Daoy (cell line): ENCODE measurements around the gene IL32. TPM values are rescaled to one million over a fixed set of nuclear protein-coding genes. Genes with fewer than 3 reads are reported as not detected.
A peak's percentile ranks its signal among the peaks of the same experiment; 100 is the strongest.

ENCODE experiments used
- DNase-seq: peaks from one replicate; pipeline ENCODE4 v3.0.0-alpha.2; 2015; ENCODE audit warnings: low read depth
- total RNA-seq: library from RNA; depleted of rRNA; stranded (reverse); fragments of >200 nt; shearing (Covaris generic); gene quantifications from 2 replicates; pipeline ENCODE4 v1.2.3, GENCODE V29; 2014; rRNA removed

Gene IL32, protein sequence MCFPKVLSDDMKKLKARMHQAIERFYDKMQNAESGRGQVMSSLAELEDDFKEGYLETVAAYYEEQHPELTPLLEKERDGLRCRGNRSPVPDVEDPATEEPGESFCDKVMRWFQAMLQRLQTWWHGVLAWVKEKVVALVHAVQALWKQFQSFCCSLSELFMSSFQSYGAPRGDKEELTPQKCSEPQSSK
- 362 and 393 TPM in 2 replicates for total RNA-seq

DNA sequence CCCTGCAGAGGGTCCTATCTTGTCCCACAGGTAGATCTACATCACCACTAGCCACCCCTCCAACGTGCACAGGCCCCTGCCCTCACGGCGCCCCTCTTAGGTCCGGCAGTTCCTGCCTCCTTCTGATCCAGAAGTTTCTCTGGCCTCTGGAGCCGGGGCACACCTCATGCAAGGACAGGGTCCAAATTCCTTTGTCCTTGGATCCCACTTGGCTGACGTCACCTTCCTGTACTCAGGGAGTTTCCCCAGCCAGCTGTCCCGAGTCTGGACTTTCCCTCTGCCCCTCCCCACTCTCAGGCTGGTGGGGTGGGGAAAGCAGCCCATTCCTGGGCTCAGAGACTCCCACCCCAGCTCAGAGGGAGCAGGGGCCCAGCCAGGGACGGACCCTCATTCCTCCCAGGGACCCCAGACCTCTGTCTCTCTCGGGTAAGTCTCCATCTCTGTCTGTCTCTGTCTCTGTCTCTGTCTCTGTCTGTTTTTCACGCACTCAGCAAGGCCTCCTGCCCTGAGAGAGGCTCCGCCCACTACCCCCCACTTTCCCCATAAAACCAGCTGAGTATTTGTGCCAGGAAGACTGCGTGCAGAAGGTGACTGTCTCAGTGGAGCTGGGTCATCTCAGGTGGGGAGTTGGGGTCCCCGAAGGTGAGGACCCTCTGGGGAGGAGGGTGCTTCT is at the start of gene IL32:
IL32 (plus strand) TSS at position 572 of the 673 bp plus-strand sequence. CDS start 172 bp downstream, outside the sequence.
- DNase-seq = peak; percentile 92

DNA sequence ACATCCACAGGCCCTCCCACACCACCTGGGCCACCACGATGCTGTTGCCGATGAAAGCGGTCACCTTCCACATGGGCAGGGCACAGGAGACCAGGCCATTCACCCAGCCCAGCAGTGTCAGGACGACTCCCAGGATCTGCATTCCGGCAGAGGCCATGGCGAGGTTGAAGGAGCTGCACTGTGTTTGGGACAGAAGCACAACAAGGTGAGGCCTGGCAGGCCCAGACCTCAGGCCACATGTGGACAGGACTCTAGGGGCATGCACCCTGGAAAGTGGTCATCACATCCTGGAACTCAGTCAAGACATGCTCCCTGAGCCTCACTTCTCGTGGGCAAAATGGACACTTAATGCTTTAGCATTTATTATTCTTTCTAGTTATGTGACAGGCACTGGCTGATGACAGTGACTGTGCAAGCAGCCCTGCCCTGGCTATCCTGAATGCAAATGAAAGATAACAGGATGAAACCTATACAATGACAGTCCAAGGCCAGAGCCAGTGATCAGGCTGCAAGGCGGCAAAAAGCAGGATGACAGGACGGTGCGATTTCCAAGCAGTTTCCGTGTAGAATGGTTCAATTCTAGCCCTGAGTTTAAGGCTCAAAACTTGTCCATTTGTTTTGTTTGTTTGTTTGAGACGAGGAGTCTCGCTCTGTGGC is 49.4 kb upstream of the IL32 start:
- no peak for DNase-seq

DNA sequence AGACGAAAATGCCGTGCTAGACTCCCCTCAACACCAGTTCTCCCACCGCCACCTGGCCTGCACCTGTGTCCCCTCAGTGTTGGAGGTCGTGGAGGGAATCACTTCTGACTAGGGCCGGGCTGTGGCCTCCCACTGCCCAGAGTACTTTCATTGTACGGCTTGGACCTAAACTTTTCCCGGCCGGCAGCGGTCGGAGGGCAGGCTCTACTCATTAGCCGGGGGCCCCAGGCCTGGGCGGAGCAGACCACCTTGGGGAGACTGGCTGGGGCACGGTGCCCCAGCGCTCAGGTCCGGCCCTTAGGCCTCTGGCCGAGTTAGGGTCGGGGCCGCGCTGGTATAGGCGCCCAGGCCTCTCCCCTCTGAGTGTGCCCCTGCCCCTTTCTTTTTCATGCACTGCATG is 48.1 kb upstream of the IL32 start:
- DNase-seq = no peak

DNA sequence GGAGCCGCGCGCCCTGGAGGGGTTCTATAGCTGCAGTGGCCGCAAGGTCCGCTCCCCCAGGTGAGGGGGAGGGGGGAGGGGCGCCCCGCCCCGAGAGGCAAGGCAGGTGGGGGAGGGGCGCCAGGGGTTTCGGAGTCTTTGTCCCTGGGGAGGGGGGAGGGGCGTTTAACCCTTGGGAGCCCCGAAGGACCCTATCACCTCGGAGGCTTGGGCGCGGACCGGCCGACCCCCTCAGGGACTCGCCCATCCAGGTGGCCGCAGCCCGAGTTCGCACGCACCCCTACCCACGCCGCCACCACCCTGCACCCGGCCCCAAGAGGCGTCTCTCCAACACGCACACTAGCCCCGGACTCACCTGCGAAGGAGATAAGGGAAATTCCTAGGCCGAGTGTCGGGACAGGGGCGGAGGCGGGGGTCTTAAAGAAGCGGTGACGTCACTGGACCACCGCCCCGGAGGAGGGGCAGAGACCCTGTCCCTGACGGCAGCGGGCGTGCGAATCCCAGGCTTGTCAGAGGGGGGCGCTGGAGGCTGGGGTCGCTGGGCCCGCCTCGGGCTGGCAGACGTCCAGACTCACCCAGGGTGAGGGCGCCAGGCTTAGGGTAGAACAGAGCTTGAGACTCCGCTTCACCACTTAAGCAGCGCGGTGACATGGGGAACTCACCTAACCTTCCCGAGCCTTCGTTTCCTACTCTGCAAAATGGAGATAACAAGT is 47.5 kb upstream of the IL32 start, which contains the start of gene CLDN6:
CLDN6 (minus strand) TSS at position 390 of the 713 bp plus-strand sequence. CDS start 2,162 bp downstream, outside the sequence.
- DNase-seq = no peak

DNA sequence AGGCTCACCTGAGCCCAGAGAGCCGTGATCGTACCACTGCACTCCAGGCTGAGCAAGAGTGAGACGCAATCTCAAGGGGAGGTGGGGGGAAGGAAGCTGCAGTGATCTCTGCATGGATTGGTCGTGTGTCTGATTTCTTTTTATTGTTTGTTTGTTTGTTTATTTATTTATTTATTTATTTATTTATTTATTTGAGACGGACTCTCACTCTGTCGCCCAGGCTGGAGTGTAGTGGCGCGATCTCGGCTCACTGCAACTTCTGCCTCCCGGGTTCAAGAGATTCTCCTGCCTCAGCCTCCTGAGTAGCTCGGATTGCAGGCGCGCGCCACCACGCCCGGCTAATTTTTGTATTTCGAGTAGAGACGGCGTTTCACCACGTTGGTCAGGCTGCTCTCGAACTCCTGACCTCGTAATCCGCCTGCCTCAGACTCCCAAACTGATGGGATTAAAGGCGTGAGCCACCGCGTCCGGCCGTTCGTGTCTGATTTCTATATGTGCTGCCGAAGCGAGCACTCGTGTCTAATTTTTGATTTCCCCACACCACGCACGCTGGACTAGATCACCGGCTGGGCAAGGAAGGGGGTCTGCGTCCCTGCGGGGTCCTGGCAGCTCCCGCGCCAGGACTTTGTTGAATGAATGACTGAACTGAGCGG is 45.7 kb upstream of the IL32 start:
- DNase-seq = no peak

DNA sequence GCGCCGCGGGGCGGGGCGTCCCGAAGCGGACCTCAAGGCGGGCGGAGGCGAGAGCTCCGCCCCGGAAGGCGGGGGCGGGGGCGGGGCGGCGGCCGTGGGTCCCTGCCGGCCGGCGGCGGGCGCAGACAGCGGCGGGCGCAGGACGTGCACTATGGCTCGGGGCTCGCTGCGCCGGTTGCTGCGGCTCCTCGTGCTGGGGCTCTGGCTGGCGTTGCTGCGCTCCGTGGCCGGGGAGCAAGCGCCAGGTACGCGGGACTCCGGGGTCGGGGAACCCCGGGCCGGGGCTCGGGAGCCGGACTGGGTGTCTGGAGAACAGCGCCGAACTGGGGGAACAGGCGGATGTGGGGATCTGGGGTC is 45.2 kb upstream of the IL32 start, which contains the start of gene TNFRSF12A:
TNFRSF12A (plus strand) TSS at position 122 of the 357 bp plus-strand sequence; CDS start at position 152, 30 bp downstream.
- peak; percentile 90 for DNase-seq

DNA sequence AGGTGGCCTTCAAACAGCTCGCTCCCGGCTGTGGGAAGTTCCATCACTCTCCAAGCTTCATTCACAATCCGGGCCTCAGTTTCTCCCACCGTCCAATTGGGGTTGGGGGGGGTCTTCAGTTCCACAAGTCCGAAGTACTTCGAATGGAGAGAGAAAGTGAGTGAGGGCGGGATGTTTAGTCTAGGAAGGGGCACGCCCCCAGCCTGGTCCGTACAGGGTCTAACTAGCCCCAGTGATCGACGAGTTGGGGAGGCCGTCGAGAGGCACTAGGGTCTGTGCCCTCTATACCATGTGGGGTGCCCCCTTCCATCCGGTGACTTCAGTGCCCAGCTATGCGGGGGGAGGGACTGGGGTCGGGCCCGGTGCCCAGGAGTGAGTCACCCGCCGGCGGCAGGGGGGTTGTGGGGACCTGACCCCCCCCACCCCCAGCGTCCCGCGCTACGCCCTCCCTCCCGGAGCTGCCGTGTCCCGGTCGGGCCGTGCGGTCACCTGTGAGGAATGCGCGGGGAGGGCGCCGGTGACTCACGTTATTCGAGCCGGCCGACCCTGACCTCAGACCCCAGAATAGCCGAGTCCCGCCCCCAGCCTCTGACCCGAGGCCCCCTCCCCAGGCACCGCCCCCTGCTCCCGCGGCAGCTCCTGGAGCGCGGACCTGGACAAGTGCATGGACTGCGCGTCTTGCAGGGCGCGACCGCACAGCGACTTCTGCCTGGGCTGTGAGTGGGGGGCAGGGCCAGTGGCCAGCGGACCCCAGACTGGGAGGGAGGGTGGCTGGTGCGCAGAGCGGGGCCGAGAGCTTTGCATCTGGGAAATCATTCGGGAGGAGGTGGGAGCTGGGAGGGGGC is 44.6 kb upstream of the IL32 start:
- DNase-seq = peak; percentile 96

DNA sequence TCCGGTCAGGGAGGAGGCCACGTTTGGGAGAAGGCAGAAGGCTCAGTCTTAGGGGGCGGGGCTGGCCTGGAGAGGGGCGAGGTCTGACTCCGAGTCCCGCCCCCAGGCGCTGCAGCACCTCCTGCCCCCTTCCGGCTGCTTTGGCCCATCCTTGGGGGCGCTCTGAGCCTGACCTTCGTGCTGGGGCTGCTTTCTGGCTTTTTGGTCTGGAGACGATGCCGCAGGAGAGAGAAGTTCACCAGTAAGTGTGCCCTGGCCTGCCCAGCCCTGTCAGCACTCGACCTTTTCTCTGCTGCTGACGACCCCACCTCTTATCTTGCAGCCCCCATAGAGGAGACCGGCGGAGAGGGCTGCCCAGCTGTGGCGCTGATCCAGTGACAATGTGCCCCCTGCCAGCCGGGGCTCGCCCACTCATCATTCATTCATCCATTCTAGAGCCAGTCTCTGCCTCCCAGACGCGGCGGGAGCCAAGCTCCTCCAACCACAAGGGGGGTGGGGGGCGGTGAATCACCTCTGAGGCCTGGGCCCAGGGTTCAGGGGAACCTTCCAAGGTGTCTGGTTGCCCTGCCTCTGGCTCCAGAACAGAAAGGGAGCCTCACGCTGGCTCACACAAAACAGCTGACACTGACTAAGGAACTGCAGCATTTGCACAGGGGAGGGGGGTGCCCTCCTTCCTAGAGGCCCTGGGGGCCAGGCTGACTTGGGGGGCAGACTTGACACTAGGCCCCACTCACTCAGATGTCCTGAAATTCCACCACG is 43.8 kb upstream of the IL32 start:
- DNase-seq = peak; percentile 98

DNA sequence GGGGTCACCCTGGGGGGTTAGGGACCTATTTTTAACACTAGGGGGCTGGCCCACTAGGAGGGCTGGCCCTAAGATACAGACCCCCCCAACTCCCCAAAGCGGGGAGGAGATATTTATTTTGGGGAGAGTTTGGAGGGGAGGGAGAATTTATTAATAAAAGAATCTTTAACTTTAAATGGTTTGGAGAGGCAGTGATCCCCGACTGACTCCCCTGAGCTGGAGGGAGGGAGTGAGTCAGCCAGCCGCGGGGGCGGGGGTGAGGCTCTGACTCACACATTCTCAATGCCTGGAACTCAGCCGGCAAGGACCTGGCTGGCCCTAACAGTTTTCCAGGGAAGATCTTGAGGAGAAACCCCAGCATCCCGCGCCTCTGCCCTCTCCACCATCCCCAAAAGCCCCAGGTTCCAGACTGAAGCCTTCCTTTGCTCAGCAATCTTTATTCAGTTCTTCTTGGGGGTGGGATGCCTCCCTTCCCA is 43.2 kb upstream of the IL32 start:
- peak; percentile 95 for DNase-seq

DNA sequence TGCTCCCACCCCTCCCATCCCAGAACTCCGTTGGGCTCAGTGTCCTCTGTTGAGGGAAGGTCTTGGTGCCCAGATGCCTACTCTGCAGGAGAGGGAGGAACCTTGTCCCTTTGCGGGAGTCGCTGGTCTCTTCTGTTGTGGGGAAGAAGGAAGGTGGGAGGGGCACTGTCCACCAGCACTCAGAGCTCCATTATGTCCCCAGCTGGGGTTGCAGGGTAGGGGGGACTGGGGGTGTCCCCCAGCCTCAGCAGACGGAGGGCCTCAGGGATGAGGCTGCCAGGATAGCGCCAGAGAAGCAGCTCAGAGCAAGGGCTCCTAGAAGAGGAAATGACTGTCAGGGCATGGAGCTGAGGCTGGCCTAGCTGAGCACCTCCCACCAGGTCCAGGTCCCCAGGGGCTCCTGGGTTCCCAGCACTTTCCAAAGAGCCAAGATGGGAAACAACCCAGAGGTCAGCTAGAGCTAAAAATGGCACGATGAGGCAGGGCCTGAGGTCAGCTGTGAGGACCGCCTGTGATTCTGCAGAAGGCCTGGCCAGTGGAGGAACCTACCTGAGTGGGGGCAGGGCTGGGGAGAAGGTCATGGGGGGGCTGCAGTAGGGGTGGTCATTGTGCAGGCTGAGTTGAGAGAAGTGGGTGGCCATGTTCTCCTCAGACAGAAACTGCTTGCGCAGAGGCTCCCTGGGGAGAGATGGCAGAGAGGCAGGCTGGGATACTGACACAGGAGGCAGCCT is 42.6 kb upstream of the IL32 start:
- DNase-seq = no peak

DNA sequence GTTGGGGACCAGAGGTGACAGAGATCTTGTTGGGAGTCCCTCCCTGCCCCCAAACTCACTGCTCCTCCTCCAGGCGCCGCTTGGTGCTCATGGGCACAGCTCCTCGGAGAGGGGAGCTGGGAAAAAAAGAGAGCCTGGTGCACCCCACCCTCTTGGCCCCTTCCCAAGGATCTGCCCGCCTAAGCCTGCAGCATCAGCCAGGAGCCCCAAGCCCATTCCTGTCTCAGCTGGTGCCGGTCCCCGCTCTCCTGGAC is 42.1 kb upstream of the IL32 start:
- peak; percentile 95 for DNase-seq

DNA sequence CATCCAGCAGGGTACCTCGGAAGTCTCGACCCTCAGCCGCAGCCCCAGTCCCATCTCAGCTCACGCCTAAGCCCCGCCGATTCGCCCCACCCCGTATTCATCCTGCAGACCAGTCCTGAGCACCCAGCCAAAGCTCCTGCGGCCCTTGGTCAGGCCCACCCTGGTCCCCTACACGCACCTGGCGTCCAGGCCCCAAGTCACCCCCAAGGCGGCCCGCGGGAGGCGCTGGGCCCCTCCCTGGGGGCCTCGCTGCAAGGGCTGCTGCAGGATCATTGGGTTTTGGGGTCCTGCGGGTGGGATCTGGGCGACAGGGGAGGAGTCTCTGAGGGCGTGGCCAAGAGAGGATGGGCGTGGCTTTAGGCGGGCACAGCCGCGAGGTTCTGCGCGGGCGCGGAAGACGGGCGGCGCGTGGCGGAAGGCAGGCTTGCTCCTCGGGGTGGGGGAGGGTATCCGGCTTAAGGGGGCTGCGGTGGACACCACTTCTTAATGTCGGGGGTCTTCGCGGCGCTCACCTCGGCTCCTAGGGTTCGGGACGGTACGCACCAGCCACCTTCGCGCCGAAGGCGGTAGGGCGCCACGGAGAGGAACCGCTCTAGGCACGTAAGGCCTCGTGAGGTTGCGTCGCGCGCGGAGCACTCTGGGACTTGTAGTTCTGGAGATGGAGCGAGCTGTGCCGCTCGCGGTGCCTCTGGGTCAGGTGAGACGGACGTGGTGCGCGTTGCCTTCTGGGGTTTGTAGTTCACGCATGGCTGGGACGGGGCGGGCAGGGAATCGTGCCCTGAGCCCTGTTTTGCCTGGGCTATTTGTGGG is 41.6 kb upstream of the IL32 start, which contains the start of the genes HCFC1R1 and THOC6:
HCFC1R1 (minus strand) TSS at position 274 of the 810 bp plus-strand sequence; CDS start at position 273, 1 bp downstream.
THOC6 (plus strand) TSS at position 367 of the 810 bp plus-strand sequence; CDS start at position 659, 292 bp downstream.
- DNase-seq = peak; percentile 99

DNA sequence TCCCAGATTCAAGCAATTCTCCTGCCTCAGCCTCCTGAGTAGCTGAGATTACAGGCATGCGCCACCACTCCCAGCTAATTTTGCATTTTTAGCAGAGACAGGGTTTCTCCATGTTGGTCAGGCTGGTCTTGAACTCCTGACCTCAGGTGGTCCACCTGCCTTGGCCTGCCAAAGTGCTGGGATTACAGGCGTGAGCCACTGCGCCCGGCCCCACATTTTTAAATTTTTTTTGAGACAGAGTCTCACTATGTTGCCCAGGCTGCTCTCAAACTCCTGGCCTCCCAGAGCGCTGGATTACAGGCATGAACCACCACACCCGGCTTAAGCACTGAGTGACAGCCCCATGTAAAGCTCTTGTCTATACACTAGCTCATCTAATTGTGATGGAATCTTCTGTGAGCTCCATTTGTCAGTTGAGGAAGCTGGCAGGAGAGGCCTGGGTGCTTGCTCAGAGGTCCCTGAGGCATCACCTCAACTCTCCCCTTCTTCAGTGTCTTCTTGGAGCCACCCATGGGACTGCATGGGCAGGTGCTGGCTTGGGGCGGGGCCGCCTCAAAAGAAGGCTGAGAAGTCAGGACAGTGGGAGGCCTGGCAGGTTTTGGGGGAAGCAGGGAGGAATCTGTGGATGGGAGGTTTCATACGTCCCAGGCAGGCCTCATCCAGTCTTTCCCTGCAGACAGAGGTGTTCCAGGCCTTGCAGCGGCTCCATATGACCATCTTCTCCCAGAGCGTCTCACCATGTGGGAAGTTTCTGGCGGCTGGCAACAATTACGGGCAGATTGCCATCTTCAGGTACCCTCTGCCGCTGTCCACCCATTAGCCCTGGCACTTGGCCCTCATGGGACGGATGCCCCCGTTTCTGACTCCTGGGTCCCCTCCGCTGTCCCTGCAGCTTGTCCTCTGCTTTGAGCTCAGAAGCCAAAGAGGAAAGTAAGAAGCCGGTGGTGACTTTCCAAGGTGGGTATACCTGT is 40.1 kb upstream of the IL32 start:
- DNase-seq = no peak

DNA sequence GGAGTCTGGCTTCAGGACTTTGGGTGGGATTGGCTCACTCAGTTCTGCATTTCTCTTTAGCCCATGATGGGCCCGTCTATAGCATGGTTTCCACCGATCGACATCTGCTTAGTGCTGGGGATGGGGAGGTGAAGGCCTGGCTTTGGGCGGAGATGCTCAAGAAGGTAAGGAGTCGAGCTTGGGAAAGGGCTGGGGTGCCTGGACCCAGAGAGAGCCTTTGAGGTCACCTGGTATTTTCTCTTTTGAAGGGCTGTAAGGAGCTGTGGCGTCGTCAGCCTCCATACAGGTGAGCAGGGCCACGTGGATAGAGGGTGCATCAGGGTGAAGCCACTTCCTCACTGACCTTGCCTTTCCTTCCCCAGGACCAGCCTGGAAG is 39.4 kb upstream of the IL32 start:
- DNase-seq = no peak

DNA sequence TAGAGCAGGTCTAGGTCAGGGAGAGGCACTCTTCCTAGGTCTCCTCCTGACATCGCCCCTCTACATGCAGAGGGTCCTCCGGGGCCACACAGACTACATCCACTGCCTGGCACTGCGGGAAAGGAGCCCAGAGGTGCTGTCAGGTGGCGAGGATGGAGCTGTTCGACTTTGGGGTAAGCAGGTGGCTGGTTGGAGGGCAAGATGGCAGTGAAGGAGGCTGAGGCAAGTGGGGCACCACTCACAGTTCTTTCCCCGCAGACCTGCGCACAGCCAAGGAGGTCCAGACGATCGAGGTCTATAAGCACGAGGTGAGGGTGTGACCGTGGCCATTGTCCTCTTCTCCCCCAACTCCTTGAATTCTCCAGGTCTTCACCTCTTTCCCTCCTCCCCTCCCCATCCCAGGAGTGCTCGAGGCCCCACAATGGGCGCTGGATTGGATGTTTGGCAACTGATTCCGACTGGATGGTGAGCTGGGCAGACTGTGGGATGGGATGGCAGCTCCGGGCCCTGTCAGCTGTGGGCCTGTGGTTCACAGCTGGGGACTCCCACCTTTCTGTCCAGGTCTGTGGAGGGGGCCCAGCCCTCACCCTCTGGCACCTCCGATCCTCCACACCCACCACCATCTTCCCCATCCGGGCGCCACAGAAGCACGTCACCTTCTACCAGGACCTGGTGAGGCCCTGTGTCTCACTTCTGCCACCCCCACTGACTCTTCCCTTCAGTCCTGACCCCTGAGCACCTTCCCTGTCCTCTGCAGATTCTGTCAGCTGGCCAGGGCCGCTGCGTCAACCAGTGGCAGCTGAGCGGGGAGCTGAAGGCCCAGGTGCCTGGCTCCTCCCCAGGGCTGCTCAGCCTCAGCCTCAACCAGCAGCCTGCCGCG is 38.6 kb upstream of the IL32 start:
- no peak for DNase-seq

DNA sequence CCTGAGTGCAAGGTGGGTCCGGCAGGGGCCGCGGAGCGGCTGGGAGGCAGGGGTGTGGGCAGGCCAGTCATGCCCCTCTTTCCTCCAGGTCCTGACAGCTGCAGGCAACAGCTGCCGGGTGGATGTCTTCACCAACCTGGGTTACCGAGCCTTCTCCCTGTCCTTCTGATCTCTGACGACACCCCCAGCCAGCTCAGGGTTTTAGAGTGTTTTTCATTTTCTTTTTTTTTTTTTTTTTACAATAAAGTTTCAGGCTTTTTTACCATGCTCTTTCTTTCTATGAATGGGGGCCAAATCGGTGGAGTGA is 38.0 kb upstream of the IL32 start:
- DNase-seq = no peak
